Endothelial cell of umbilical vein (primary cell): ENCODE measurements around the gene MBLAC2. TPM values are rescaled to one million over a fixed set of nuclear protein-coding genes. Genes with fewer than 3 reads are reported as not detected.

ENCODE experiments used
- BruUV-seq: library from RNA; stranded (reverse); fragments of 400-500 nt; replicated peaks from 2 replicates; lab custom pipeline; 2021; lab: Mats Ljungman, UMichigan
- CTCF ChIA-PET: fragments of 300-600, 350-600 bp; sonication (Branson Sonifier 250); formaldehyde crosslinking; loops from one replicate; lab custom pipeline; 2021; ENCODE audit warnings: antibody characterized with exemption, inconsistent platforms; lab: Charles Lee
- POLR2A ChIA-PET: fragments of 300-600, 350-600 bp; sonication (Branson Sonifier 250); formaldehyde crosslinking; loops from one replicate; lab custom pipeline; 2021; ENCODE audit warnings: antibody characterized with exemption, inconsistent platforms; lab: Charles Lee
- DNase-seq: peaks from one replicate; pipeline ENCODE4 v3.0.0-alpha.2; 2011; ENCODE audit warnings: low read depth, low spot score
- FAIRE-seq: peaks from 2 replicates; lab custom pipeline; 2011; peaks lifted over from hg19 to GRCh38; lab: Jason Lieb, UNC
- H2AFZ ChIP-seq: 2 replicates; pipeline ENCODE4 v1.6.0; 2012; ENCODE audit warnings: low read depth, low read length, control low read depth, inconsistent platforms
- H3K27ac ChIP-seq: 2 replicates; pipeline ENCODE4 v1.5.1; 2011; ENCODE audit warnings: low read depth, mild to moderate bottlenecking, control low read depth, low read length, moderate library complexity; ENCODE audit not compliant: insufficient read depth
- H3K27me3 ChIP-seq, 2 experiments: 2 replicates each; pipeline versions ENCODE4 v1.6.0 to v1.6.1; 2011; ENCODE audit warnings: low read length in 2 of 2, mixed read lengths in 1 of 2; ENCODE audit not compliant: control insufficient read depth in 2 of 2, insufficient read depth in 2 of 2
- H3K36me3 ChIP-seq, 2 experiments: 2 replicates in 1 of 2; 3 replicates in 1 of 2; pipeline ENCODE4 v1.5.1; 2011; ENCODE audit warnings: low read length in 2 of 2, mild to moderate bottlenecking in 1 of 2, moderate library complexity in 1 of 2; ENCODE audit not compliant: control insufficient read depth in 2 of 2, insufficient read depth in 2 of 2; ENCODE audit errors: extremely low read depth in 1 of 2
- H3K4me1 ChIP-seq: 3 replicates; pipeline ENCODE4 v1.5.1; 2011; ENCODE audit warnings: mild to moderate bottlenecking, low read length; ENCODE audit not compliant: control insufficient read depth, insufficient read depth; ENCODE audit errors: extremely low read depth
- H3K4me2 ChIP-seq: 2 replicates; pipeline ENCODE4 v1.6.1; 2011; ENCODE audit warnings: low read length, control low read depth, mixed read lengths; ENCODE audit not compliant: insufficient read depth
- H3K4me3 ChIP-seq, 3 experiments: fragments of 200-600 bp in 1 of 3; sonication (generic), shearing (Covaris generic) in 1 of 3; replicated peaks in 1 of 3; 2 replicates each; pipeline ENCODE4 v1.5.1; 2011 to 2016; ENCODE audit warnings: control low read depth in 3 of 3, low read length in 3 of 3, mild to moderate bottlenecking in 2 of 3, inconsistent platforms in 1 of 3, low read depth in 1 of 3, moderate library complexity in 1 of 3; ENCODE audit not compliant: insufficient read depth in 1 of 3
- H3K79me2 ChIP-seq: 2 replicates; pipeline ENCODE4 v1.6.0; 2012; ENCODE audit warnings: low read length, inconsistent platforms; ENCODE audit not compliant: control insufficient read depth, insufficient read depth
- H3K9ac ChIP-seq: replicated peaks from 2 replicates; pipeline ENCODE3; 2011; ENCODE audit warnings: low read length, control low read depth; ENCODE audit not compliant: insufficient read depth; ENCODE audit errors: extremely low read depth
- H3K9me1 ChIP-seq: replicated peaks from 3 replicates; pipeline ENCODE4 v1.6.0; 2011; ENCODE audit warnings: mild to moderate bottlenecking, low read length; ENCODE audit not compliant: control insufficient read depth, insufficient read depth; ENCODE audit errors: extremely low read depth
- H3K9me3 ChIP-seq: replicated peaks from 2 replicates; pipeline ENCODE4 v1.5.1; 2012; ENCODE audit warnings: low read length, inconsistent platforms; ENCODE audit not compliant: control insufficient read depth, insufficient read depth
- H4K20me1 ChIP-seq: replicated peaks from 2 replicates; pipeline ENCODE3; 2011; ENCODE audit warnings: mild to moderate bottlenecking, low read length; ENCODE audit not compliant: control insufficient read depth, insufficient read depth; ENCODE audit errors: extremely low read depth
- CTCF ChIP-seq, 2 donors: IDR thresholded peaks; 1 replicate in 1 of 2; 2 replicates in 1 of 2; pipeline ENCODE4 v1.5.1; 2011; ENCODE audit warnings: low read length in 2 of 2, mild to moderate bottlenecking in 2 of 2, moderate library complexity in 2 of 2, control low read depth in 1 of 2, inconsistent platforms in 1 of 2, low read depth in 1 of 2; ENCODE audit not compliant: insufficient read depth in 1 of 2; ENCODE audit errors: extremely low read depth in 1 of 2
- EZH2 ChIP-seq: IDR thresholded peaks from 2 replicates; pipeline ENCODE4 v1.6.1; 2012; ENCODE audit warnings: borderline replicate concordance, low read depth, mild to moderate bottlenecking, moderate library complexity, low read length, inconsistent platforms; ENCODE audit not compliant: severe bottlenecking
- FOS ChIP-seq: IDR thresholded peaks from 2 replicates; pipeline ENCODE4 v1.6.1; 2011; ENCODE audit warnings: mild to moderate bottlenecking, low read length, moderate library complexity, borderline replicate concordance; ENCODE audit not compliant: insufficient read depth
- GATA2 ChIP-seq: IDR thresholded peaks from 2 replicates; pipeline ENCODE4 v1.7.0; 2011; ENCODE audit warnings: low read depth, mild to moderate bottlenecking, moderate library complexity, mixed read lengths, low read length; ENCODE audit not compliant: insufficient read length, insufficient read depth
- JUN ChIP-seq: IDR thresholded peaks from 2 replicates; pipeline ENCODE4 v1.6.1; 2011; ENCODE audit warnings: borderline replicate concordance, low read depth; ENCODE audit not compliant: insufficient read length, insufficient read depth
- MYC ChIP-seq: IDR thresholded peaks from one replicate; pipeline ENCODE4 v1.6.1; 2011; ENCODE audit warnings: mild to moderate bottlenecking, low read depth, low read length
- POLR2A ChIP-seq: IDR thresholded peaks from 2 replicates; pipeline ENCODE4 v1.6.1; 2012; ENCODE audit warnings: low read depth, mild to moderate bottlenecking, control low read depth, low read length
- POLR2AphosphoS5 ChIP-seq: IDR thresholded peaks from 2 replicates; pipeline ENCODE4 v1.6.1; 2012; ENCODE audit warnings: low read depth, mild to moderate bottlenecking, control low read depth, low read length, moderate library complexity; ENCODE audit not compliant: insufficient read depth
- dilution Hi-C: fragments of 300-500 bp; cut with MboI; formaldehyde crosslinking; loops from one replicate; pipeline ENCODE4 v1.15.0; 2019; ENCODE audit warnings: low sequenced_read_pairs; ENCODE audit not compliant: extremely low pct_ligation_motif_present
- intact Hi-C: fragments of 100-400 bp; cut with micrococcal nuclease; formaldehyde crosslinking; loops from one replicate; pipeline ENCODE4 v1.10.0; 2022
- polyA plus RNA-seq, 4 experiments: library from polyadenylated mRNA; depleted of rRNA in 3 of 4; stranded (reverse) in 3 of 4; unstranded in 1 of 4; fragments of >200 nt; gene quantifications; 2 replicates each; pipeline versions ENCODE4 v1.2.1 to v1.2.3, GENCODE V29; 2011 to 2012; ENCODE audit warnings: missing spikeins in 1 of 4
- total RNA-seq: library from RNA; stranded (reverse); gene quantifications from 2 replicates; pipeline ENCODE4 v1.2.3, GENCODE V29; 2021
- TF ChIP-seq, protein P1 (sequence below): IDR thresholded peaks from 2 replicates; pipeline ENCODE4 v1.6.1; 2011; ENCODE audit not compliant: insufficient read depth, insufficient read length

Gene MBLAC2
- total and polyA plus RNA-seq, 2 donors (not counting 3 experiments of a cell fraction or from before 2014, with no cell fraction given), result 2.1 to 5.3 TPM

GRCh38 chr5:90494043-90494442 lies 19.5 kb upstream of the MBLAC2 start:
- no peak for DNase-seq
- Histone ChIP-seq H3K4me1 (no peaks in the 10 kb centered on the region), H3K9me3 (no peaks in the 10 kb centered on the region), H3K27me3 (no peaks in the 10 kb centered on the region), H3K36me3 (no peaks in the 10 kb centered on the region), H3K9ac (no peak overlapping the region), H4K20me1 (no peaks in the 10 kb centered on the region), H3K9me1 (no peaks in the 10 kb centered on the region), H3K4me3 (no peak overlapping the region), H3K4me2 (no peak overlapping the region), H3K79me2 (no peaks in the 10 kb centered on the region), H2AFZ (no peak overlapping the region), H3K27ac (no peak overlapping the region)
- no TSS peak for BruUV-seq
- intact Hi-C loops, result no loop called here
- no peak for TF ChIP-seq EZH2
- no peak for TF ChIP-seq MYC
- TF ChIP-seq FOS, result no peak
- CTCF ChIA-PET, result no interaction called here
- dilution Hi-C loops, result no loop called here
- POLR2A ChIA-PET, result no interaction called here
- FAIRE-seq, result no peak

- DNase-seq, result peak; percentile 38
- dilution Hi-C loops, result no loop called here
- ChIA-PET CTCF (interaction anchor here (1.0 to 1.6 kb wide), 2 partner anchors 10 to 11 kb away, joined by 3 to 4 read pairs; no protein-coding TSS in a partner anchor), POLR2A (no interaction called here)
- Histone ChIP-seq H3K4me2 (peak overlapping the region; percentile 55), H3K9me1 (no peaks in the 10 kb centered on the region), H3K36me3 (no peaks in the 10 kb centered on the region), H3K4me1 (peaks cover 2% of the 10 kb centered on the region), H3K4me3 (no peak overlapping the region), H3K27ac (peak overlapping the region; percentile 27), H3K9ac (no peak overlapping the region), H2AFZ (no peak overlapping the region), H3K27me3 (no peaks in the 10 kb centered on the region), H3K9me3 (no peaks in the 10 kb centered on the region), H3K79me2 (peaks cover 14% of the 10 kb centered on the region), H4K20me1 (no peaks in the 10 kb centered on the region)
- no TSS peak for BruUV-seq
- TF ChIP-seq JUN, result no peak
- TF ChIP-seq POLR2AphosphoS5, result no peak
- no peak for TF ChIP-seq GATA2
- no peak for TF ChIP-seq POLR2A
- no peak for TF ChIP-seq CTCF (IDR thresholded peaks at IDR 0.05; ENCODE audit: extremely low read depth in 1 of 2, insufficient read depth in 1 of 2, low read depth in 1 of 2, low read length in 2 of 2)
- no peak for TF ChIP-seq FOS
- no peak for TF ChIP-seq EZH2
- TF ChIP-seq, protein P1, sequence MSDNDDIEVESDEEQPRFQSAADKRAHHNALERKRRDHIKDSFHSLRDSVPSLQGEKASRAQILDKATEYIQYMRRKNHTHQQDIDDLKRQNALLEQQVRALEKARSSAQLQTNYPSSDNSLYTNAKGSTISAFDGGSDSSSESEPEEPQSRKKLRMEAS, result no peak
- TF ChIP-seq MYC, result no peak
- peak; percentile 65 for FAIRE-seq
- intact Hi-C loops, result loop anchor here (5.0 kb wide), 1 partner anchor 39 kb away; the partner anchor contains the start of gene LYSMD3
These were observed 14.2 kb upstream of the MBLAC2 start for GRCh38 chr5:90488791-90489190.
